Measurements from ENCODE around the gene CDKAL1.

CDKAL1 gene

DNA sequence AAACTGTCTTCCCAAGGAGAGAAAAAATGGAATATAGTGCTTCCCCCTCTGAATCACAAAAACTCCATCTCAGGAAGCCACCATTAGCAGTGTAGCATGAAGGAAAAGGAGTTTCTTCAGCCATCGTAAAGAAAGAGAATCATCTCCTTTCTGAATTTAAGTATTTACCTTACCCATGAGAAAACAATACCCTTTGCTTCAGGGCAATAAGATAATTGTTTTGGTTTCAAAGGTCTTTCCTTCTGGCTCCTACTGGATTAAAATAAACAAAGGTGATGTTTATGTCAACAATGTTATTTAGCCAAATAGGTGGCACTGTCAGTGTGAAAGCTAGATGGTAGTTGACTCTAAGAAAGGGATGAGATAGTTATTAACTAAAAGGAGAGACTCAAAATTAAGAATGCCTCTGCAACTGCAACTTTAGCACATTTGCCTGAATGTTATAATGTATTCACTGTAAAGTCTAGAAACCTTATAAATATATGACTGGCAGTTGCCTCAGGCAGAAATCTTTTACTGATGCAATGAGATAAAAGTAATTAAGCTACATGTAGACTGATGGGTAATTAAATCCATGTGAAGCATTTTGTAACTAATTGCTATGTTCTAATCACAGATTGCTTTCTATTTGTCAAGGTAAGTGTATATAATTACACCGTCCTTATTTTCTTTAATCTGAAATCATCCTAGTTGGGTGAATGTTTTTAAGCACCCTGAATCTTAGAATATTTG is 399.0 kb downstream of the CDKAL1 start:
- no peak for DNase-seq

GRCh38 chr6:20936949-20937348 is 402.7 kb downstream of the CDKAL1 start:
- no peak for DNase-seq

DNA sequence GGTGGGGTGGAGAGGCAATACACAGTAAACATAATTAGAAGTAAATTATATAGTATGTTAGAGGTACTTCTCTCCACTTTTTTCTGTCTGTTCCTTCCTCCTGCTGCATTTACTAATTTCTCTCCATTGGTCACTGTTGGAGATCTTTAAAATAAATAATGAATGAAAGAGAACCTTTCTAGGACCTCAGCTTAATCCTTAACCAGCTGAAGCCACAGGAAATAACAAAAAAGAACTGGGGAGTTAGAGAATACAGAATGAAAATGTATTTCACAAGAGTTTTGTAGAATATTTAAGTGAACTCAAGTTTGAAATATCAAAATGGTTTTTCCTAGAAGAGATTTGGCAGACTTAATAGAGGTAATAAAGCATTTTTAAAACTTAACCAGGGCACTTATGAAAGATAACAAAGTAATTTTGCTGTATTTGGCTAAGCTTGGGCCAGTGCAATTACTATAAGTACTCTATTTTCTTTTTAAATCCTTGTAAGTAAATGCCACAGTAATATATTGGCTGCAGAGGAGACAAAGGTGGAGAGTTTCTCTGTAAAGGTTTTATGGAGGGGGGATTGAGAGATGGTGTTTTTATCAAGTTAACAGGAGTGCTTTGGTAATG is 405.0 kb downstream of the CDKAL1 start:
- no peak for DNase-seq

- no peak for DNase-seq
Measured at GRCh38 chr6:20943040-20943627, 408.9 kb downstream of the CDKAL1 start.

GRCh38 chr6:20943922-20944321 is 409.7 kb downstream of the CDKAL1 start:
- no peak for DNase-seq

DNA sequence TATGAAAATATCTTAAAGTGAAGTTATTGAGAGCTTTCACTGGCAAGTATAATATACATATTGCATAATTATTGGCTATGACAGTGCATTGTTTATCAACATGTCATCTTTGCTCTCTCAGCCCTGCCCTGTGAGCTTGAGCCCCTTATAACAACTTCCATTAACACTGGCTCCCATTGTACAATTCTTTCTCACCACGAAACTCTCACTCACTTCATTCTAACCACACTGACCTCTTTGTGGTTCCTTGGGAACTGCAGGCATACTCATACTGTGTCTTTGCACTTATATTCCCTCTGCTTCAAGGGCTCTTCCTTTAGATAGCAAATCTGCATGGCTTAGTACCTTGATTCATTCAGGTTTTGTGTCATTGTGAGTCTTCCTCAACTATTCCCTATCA is 411.8 kb downstream of the CDKAL1 start:
- DNase-seq: no peak

DNA sequence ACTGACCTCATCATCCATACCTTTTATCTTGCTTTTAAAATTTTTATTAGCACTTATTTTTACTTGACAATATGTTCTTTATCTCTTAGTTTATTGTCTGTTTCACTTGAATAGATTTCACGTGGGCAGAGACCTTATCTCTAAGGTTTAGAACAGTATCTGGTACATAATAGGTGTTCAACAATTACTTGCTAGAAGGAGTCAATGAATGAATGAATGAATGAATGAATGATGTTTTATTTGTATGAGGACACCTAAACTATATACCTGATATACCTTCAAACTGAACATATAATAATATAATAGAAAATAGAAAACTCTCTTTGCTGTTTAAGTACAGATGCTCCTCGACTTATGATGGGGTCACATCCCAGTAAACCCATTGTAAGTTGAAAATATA is 412.6 kb downstream of the CDKAL1 start:
- no peak for DNase-seq

DNA sequence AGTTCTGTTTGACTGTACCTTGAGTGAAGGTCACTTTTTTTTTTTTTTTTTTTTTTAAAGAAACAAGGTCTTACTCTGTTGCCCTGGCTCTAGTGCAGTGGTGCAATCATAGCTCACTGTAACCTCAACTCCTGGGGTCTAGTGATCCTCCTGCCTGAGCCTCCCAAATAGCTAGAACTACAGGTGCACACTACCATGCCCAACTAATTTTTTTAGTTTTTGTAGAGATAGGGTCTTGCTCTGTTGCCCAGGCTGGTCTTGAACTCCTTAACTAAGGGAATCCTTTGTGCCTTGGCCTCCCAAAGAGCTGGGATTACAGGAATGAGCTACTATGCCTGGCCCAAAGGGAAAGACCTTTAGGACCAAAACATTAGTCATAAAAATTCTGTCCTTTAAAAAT is 413.7 kb downstream of the CDKAL1 start:
- DNase-seq: no peak

DNA sequence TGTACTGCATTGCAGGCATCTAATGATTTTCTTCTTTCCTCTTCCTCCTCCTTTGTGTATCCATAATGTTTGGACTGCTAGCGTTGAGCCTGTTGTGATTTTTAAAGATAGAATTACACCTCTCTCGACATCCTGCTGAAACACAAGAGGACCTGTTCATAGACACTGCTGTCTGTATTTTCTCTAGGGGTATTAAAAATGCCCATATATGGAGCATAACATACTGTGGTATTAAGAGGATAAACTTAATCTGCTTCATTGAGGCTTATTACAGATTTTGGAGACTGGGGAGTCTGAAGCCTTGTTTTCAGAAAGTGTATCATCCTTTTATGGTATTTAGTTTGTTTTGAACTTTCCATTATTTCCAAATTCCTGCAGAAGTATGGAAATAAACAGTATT is 414.3 kb downstream of the CDKAL1 start:
- no peak for DNase-seq

DNA sequence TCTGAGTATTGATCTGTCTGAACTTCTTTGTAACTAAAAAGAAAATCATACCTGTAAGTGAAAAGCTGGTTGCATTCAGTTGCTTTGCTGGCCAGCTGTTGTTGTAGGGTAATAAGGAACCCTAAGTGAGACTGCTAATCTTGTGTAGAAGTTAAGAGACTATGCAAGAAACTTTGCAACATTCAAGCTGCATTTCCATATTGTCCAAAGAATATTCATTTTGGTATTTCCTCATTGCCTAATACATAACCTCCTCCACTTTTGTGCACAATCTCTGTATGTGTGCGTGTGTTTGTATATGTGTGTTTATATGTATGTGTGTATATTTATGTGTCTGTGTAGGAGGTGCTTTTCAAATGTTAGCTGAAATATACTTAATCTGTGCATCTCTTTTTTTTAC is 414.9 kb downstream of the CDKAL1 start:
- no peak for DNase-seq

DNA sequence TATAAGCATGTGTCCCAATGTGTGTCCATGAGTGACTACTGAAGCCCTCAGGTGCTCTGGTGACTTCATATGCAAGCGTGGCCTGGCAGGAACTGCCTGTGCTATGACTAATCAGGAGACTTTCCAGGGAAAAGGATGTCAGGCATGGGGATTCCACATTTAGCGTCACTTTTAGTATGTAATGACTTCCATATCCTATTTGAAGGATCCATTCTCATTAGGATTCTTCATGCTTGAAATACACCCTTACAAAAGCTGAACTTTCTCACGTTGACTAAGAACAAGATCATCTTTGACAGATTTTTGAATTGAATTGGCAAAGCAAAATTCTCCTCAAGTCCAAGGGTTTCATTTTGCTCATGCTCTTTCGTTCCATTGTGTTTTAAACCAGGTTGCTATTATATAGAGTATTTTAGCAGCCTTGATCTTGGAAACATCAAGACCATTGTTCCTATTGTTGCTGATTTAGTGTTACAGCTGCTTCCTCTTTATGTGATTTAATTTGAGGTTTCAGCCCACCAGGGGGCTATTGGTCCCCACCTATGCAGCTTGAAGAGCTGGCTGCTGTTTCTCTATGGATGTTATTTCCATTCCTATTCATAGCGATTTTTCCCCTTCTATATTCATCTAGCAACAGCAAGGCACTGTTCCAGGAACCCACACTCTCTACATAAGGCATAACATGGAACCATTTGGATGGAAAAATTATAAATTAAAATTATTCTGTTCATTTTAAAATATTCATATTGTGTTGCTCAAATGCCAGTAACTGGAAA is 418.6 kb downstream of the CDKAL1 start:
- no peak for DNase-seq

DNA sequence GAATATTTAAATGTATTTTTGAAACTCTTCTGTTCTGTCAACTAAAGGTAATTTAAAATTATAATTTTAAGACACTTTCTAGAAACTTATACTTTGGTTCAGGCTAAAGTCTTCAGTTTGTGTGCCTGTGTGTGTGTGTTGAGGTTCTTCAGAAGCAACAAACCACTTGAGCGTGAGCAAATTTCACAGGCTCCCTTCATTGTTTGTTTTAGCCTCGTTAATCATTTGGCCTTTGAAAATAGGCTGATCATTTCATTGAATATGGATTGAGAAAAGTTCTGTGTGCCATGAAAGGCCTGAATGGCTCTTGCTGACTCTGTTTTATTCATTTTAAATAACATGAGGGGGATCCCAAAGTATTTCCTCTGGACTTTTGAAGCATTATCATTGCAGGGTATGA is 420.1 kb downstream of the CDKAL1 start:
- DNase-seq: no peak

DNA sequence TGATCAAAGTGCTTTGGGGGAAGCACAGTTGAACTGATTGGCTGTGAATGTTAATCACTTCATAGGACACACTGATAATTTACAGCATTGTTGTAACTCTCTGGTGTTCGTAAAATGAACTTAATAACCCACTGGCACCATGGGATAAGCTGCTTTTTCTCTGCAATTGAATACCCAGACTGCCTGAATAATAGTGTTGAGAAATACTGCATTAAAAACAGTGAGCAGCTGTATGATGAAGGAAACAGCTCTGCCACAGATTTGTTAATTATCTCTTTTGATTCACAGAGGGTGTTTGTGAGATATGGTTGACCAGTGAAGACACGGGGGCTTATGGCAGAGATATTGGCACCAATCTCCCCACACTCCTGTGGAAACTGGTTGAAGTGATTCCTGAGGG is 420.9 kb downstream of the CDKAL1 start:
- DNase-seq: no peak

DNA sequence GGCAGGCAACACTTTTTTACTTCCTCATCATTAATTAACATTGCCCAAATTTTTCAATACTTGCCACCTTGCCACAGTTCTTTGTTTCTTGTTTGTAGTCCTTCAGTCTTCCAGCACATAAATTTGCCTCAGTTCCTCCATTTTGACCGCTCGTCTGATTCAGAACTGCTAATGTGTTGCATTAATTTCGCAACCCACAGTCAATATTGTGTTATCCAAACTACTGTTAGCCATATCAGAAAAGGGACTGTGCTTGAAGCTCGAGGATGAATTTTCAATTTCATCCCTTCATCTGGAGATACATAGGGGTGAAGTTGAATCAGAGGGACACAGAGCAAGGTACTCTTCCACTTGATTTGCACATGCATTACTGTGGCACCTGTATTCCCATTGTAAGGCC is 421.5 kb downstream of the CDKAL1 start:
- no peak for DNase-seq

GRCh38 chr6:20960067-20960466 is 425.8 kb downstream of the CDKAL1 start:
- DNase-seq: no peak

GRCh38 chr6:20965276-20965675 is 431.0 kb downstream of the CDKAL1 start:
- no peak for DNase-seq

GRCh38 chr6:20965915-20966314 is 431.7 kb downstream of the CDKAL1 start:
- no peak for DNase-seq

DNA sequence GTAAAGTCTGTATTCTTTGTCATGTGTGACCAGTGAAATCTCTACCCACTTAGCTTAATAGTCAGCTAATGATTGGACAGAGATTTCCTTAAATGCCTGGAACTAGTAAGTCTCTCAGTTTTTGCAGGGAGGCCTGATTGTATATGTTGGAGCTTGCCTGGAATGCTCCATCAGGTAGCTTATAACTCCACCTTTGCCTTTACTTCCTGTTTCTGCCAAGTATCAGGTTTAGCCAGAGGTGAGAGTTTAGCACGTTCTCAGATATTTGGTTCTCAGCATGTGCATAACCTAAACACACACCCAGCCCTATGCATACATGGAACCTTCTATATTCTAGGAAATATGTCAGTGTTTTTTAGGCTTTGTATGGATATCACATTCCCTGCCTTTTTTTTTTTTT is 435.3 kb downstream of the CDKAL1 start:
- DNase-seq: no peak

DNA sequence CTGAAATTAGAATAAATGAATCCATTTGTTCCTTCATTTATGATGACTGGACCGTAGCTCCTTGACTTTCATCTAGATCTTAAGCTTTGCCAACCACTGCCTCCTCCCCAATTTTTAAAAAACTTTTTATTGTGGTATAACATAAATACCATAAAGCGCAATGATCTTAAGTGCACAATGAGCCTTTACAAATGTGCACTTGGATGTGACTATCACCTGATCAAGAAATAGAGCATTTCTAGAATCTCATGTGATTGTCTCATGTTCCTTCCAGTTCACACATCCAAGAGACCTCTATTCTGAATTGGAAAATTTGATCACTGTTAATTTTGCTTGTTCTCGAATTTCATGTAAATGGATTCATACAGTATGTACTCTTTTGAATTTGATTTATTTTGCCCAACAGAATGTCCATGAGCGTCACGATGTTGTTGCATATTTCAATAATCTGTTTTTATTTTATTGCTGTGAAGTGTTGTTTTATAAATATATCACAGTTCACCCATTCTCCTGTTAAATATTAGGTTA is 442.2 kb downstream of the CDKAL1 start:
- DNase-seq: no peak

DNA sequence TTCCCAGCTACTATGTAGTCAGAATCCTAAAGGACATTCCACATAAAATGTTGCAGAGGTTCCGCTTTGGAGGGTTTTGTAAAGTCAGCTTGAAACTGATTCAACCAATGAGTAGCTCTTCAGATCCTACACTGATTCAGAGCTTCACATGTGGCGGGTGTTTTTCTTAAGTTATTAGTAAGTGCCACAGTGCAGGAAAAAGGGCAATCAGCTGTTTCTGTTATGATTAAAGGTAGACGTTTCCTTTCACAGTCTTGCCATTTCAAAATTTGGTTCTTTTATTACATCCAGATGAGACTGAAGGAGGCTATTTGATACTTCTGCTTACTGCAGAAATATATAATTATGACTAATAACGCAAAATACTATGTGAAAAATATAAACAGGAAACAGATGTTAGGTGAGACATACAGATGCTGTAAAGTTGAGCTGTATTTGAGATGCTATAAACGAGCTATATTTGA is 443.9 kb downstream of the CDKAL1 start:
- DNase-seq: no peak

- no peak for DNase-seq
Measured at GRCh38 chr6:20979076-20979475, 444.8 kb downstream of the CDKAL1 start.

- no peak for DNase-seq
Measured at GRCh38 chr6:20983961-20984360, 449.7 kb downstream of the CDKAL1 start.

DNA sequence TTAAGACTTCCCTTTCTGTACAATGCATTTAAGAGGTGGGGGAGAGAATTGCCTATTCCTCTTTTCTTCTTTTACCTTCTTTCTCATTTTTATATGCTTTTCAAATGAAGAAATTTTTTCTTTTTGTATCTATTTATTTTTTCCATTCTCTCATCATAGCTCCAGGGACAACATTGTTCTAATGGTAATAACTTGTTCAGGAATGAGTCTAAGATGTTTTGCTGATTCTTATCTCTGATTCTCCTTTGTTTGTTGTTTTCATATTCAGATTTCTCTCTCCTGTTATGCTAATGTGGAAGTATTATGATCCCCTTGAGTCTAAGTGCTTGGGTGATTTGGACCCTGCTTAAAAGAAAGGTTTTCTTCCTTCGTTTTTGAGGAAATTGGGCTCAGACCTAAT is 451.6 kb downstream of the CDKAL1 start:
- no peak for DNase-seq

Measured in activated T-cell treated with anti-CD3 and anti-CD28 coated beads, Interleukin-2, amount 50 U/mL, for 48 hours (primary cell).